Measurements from ENCODE around the gene CDC14A.
"Not testable (repeated sequence)": the region's sequence is repeated elsewhere in the genome, so short reads cannot be mapped to it uniquely, and the experiment has no call there.

Gene CDC14A

DNA sequence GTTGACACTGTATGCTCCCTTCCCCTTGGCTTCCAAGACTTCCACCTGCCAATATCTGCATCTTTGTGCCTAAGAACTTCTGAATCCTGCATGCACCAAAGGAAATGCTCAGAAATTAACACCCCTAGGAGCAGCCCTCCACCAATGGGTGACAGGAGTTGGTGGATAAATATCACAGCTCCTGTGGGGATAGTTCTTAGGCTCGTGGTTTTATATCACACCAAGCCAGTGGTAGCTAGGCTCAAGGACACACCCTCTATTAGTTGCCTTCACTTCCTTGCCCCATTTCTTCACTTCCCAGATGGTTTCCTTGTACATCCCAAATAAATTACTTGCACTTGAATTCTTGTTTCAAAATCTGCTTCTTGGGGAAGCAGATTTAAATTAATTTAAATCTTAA is 16.9 kb upstream of the CDC14A start:
- no peak for DNase-seq

DNA sequence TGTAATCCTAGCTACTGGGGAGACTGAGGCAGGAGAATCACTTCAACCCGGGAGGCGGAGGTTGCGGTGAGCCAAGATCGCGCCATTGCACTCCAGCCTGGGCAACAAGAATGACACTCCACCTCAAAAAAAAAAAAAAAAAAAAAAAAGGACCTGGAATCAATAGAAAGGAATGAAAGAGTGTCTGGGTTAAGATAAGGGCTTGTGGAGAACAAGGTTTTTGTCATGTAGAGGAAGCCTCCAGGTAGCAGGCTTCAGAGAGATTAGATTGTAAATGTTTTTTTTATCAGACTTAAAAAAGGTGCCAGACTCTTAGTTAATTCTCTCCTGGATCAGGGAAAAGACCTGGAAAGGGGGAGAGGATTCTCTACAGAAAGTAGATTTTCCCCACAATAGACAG is 14.4 kb upstream of the CDC14A start:
- not testable (repeated sequence) for DNase-seq

DNA sequence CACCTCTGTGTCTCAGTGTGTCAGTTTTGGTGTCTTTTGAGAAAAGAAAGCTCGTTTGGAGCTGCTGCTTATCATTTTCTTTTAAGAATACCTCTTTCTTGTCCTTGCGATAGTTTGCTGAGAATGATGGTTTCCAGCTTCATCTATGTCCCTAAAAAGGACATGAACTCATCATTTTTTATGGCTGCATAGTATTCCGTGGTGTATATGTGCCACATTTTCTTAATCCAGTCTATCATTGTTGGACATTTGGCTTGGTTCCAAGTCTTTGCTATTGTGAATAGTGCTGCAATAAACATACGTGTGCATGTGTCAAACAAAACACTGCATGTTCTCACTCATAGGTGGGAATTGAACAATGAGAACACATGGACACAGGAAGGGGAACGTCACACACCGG is 12.6 kb upstream of the CDC14A start:
- DNase-seq = not testable (repeated sequence)

DNA sequence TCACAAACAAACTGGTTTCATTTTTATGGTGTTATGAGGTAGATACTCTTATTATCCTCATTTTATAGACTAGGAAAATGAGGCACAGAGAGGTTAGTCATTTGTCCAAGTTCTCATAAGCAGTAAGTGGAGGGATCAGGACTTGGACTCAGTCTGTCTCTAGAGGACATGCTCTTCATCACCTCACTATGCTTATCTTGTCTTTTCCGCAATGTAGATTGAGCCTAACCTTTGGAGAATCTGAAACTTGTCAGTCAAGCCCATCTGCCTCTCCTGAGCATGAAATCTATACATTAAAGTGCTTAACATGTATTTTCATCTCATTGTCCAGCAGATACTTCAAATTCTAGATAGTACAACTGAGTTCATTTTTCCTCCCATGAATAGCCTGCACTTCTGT is 11.8 kb upstream of the CDC14A start:
- no peak for DNase-seq

DNA sequence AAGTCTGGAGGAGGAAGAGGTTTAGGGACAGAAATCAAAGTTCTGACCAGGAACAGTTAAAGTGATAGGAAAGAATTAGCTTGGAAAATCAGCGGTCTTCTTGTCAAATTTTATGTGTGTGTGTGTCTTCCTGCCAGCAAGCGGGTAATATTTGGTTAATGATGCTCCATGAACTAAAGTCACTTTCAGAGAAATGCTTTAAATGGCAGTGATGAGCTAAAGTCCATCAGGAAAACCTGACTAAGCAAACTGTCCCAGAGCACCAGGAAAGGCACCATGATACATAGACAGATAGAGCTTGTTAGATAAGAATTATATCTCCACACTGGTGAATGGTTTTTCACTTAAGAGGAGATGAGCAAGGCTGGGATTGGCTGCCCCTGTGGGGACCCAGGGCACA is 10.0 kb upstream of the CDC14A start:
- DNase-seq = no peak

DNA sequence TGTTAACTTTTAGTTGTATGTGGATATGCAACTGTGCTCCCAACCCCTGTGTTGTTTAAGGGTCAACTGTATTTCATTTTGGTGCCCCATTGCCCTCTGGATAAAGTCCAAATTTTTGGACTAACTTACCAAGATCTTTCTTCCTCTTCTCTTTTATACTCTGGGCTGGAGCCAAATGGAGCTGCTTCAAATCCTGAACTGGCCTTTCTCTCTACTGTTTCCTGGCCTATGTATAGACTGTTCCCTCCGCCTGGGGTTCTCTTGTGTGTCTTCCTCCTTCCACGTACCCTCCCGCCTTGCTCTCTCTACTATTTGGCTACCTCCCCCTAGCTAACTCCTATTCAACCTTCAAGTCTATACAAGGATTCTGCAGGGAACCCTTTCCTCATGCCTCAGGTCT is 8.4 kb upstream of the CDC14A start:
- no peak for DNase-seq

DNA sequence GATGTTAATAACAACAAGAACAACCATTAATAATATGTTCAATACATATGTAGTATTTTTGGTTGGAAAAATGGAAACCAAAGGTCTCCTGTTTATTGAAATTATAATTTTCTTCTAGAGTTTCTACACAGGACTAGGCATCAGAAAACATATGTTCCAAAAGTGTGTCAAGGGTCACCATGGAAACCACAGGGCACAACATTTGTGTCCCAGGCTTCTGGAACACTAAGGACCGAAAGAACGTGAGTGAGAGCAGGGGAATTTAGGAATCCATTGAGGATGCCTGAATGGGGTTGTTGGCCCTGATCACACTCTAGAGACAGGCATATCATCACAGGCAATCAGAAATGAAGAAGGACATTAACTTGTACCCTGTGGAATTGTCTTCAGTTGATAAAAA is 7.5 kb upstream of the CDC14A start:
- DNase-seq = no peak

DNA sequence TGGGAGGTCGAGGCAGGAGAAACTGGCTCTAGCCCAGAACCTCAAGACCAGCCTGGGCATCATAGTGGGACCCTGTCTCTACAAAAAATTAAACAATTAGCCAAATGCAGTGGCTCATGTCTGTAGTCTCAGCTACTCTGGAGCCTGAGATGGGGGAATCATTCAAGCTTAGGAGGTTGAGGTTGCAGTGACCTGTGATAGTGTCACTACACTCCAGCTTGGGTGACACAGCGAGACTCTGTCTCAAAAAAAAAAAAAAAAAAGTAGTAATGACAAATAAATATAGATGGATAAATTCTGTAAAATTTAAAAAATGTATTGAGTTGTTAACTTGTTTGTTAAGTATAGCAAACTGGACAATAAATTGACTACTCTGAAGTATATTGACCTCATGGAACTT is 5.9 kb upstream of the CDC14A start:
- DNase-seq = no peak

DNA sequence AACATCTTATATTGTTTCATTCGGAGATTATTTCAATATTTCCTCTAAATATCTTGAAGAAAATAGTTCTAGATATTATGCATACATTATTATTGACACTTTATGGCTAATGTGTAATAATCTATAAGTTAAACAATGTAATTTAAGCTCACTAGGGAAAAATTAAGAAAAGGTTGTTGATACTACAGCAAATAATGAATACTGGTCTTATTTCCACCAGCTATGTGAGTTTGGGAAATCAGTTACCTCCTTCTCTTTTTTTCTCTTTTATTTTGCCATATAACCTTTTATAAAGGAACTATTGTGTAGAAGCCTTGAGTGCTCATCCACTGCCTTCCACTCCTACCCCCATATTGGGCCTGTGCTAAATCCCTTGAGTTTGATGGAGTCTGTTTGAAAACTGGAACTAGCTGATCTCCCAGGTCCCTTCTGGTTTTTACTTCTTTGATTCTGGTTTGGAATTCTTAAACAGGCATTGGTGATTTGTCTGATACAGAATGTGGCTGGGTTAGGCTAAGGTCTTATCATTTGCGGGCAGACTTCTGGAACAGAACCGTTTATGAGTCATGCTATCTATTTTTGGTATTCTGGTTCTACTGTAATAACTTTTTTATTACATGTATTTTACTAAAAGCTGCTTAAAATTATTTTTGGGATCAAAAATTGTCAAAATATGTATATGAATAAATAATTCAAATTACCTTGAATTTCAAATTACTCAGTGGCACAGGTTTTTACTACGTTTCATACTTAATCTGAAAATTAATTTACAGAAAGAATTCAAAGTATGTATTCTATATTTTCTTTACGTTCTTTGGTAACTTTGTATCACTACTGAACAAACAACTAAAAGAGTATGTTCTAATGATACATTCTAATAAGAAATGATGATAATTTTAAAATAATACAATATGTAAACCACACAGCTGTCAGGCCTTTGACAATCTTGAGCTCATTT is 5.0 kb upstream of the CDC14A start:
- no peak for DNase-seq

DNA sequence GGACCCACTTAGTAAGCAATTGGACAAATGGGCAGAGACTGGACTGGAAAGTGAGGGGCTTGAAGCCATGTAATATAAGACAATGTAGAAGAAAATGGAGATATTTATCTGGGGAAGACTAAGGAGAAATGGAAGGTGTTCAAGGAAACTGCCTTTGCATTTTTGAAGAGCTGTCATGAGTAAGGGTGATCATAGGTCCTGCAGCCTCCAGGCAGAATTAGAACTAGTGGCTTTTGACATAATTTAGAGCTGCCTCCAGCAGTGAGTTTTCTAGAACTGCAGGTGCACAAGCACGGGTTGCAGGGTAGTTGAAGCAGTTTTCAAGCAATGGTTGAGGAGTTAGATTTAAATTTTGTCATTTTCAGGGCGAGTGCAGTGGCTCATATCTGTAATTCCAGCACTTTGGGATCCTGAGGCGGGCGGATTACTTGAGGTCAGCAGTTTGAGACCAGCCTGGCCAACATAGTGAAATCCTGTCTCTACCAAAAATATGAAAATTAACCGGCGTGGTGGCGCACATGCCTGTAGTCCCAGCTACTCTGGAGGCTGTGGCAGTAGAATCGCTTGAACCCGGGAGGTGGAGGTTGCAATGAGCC is 3.7 kb upstream of the CDC14A start:
- no peak for DNase-seq

DNA sequence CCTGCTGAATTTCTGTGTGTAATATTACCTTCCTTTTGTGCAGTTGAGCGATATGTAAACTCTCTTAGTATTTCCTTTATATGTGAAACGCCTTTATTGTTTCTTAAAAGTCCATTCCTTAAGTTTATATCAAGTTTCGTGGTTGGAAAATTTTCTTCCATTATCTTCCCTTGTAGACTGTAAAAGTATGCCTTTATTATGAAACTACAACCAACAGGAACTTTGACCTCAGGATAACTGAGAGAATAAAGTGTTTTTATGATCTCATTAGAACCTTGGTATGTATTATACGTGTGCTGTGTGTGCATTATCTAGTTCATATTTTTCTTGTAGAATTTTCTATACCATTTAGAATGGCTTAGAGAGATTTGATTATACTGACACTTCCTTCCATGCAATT is 3.1 kb upstream of the CDC14A start:
- no peak for DNase-seq

DNA sequence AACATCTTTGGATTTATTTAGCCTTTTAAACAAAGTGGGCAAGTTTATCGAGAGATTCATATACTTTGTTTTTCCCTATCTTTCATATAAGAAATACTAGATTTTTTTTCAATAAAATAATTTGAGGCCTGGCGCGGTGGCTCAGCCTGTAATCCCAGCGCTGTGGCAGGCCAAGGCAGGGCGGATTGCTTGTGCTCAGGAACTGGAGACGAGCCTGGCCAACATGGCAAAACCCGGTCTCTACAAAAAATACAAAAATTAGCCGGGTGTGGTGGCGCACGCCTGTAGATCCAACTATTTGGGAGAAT is 1.6 kb upstream of the CDC14A start:
- DNase-seq = no peak

DNA sequence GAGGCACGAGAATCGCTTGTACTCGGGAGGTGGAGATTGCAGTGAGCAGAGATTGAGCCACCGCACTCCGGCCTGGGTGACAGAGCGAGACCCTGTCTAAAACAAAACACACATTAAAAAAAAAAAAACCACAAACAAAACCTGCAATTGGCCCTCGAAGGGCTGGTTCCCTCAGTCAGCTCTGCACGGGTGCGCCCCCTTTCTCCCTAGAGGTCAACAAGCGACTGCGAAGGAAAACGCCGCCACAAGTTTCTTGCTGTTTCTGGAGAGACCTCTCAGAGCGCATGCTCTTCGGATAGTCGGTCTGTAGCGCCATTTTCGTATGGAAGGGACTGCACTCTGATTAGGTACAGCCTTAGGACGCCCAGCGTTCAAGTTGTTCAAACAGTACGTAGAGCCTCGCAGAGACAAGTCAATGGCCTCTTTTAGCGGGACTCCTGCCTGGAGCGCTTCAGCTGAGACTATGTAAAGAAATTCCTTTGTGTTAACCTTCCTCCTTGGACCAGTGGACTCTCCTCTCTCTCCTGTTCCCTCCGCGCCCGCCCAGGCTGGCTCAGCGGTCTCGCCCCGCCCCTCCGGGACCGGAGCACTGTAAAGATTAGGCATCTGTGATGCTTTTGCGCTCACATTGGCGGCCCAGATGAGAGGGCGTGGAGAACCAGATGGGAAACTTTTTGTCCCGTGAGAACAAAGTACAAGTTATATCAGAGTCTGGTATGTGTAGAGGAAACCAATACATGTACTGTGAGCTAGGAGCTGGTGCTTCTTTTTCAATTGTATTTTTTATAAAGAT is 1.0 kb upstream of the CDC14A start:
- DNase-seq = peak; percentile 97

DNA sequence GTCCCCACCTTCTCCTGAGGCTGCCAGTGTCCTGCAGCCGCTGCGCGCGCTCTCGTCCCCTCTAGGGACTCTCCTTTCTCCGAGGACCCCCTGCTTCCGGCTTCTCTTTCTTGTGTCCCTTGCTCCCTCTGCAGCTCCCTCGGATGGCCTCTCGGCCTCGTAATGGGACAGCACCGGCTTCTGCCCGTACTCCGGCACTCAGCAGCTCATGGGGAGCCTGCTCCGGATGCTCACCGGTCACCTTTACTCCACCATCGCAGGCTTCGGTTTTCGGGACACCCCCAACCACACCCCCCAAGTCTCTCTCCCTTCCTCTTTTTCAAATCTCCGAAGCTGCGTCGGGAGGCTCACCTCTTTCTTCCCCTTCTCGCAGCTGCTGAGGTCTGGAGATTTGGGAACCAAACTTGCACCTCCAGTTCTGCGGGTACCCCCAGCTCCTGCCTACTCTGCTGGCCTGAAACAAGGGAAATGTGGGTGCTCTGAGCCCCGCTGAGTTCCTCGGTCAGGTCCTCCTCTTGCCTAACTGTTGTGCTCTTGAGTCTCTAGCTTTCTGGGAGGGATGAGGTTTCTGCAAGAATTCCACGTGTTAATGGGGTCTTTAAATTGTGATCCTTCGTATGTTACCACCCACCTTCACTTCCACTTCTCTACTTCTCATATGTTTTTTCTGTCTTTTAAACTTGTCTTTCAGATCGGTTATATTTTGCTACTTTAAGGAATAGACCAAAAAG is 930 bp downstream of the CDC14A start:
- DNase-seq = peak; percentile 84

DNA sequence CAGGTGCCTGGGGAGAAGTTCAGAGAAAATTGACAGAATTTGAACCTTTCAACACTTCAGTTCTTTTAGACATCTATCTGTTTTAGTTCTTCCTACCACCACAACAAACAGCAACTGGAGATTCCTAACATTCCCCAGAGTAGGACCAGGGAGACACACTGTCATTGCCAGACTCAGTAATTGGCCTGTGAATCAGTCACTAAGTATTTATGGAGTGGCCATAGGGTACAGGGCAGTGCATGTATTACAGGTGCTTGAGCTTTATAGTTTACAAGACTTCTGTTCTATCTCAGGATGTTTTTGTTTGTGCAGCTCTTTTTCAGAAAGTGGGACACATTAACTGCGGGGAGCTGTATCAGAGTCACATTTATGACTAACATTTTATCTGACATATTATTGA is 1.7 kb downstream of the CDC14A start:
- DNase-seq = peak; percentile 51

DNA sequence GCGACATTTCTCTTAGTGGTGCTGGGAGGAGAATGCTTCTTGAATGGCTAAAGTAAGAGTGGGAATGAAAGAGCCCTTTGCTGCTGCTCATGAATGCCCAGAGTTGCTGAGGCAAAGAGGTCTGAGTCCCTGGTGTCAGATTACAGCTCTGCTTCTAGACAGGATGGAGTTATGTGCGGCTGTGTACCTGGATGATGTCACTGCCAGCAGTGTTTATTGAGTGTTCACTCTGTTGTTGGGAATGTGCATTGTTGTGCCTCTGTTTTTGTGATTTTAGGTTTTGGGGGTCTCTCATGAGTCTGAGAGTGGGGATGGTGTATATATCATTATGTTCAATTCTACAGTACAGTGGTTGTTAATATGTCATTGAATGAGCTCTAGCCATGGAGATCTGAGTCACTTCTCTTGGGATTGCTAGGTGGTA is 2.7 kb downstream of the CDC14A start:
- DNase-seq = peak; percentile 63

DNA sequence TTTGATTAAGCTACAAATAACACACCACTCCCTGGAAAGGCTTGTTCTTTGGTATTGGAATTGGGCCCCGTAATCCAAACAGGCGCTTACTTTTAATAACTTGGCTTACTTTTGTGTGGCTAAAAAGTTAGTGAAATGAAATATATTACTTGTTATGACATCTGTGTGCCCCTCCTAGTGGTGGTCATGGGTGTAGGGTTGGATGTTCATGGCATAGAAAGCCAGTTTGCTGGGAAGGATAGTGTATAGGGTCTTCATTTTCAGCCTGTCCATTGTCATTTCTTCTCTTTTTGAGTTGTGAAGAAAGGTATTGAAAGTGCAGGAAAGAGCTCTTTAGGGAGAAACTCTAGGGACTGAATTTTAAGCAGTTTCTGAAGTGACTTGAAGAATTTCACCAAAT is 5.9 kb downstream of the CDC14A start:
- DNase-seq = peak; percentile 29

DNA sequence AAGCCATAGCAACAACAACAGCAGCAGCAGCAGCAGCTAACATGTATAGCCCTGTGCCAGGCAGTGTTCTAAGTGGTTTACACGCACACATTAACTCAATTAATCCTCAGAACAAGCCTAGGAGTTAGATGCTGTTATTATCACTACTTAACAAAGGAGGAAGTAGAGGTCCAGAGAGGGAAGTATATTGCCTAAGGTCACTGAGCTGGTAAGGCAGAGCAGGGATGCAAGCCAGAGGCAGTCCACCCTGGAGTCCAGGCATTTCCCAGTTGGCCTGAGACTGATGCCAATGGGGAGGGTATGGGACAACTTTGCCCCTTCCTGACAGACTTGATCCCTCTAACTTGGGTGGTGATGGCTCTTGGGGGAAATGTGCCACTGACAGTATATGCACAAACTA is 6.8 kb downstream of the CDC14A start:
- DNase-seq = no peak

DNA sequence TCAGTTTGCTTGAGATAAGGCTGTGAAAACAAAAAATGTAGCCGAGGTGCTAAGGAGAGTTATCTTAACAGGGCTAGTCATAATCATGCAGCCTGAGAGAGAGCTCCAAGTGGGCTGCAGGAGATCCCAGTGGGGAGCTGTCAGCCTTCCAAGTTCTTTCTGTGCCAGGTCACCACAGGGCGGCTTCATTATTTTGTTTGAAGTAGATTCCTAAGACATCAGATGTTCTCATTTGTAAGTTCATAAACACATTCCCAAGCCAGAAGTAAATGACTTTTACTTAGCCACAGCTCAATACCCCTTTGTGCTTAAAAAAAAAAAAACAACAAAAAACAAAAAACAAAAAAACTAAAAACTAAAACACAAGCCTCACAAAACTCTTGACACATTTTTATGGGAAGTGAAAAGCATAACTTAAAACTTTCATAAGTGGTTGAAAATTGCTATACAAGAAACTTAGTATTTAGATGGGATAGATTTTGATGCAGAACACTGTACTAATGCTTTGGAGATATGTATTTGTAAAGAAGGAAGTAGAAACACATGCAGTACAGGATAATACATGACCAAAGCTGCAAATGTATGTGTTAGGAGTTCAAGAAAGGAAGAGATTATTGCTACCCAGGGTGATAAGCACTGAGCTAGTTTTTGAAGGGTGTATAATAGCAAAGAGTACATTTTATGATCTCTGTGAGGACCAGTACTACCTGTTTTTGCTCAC is 8.6 kb downstream of the CDC14A start:
- DNase-seq = peak; percentile 70

DNA sequence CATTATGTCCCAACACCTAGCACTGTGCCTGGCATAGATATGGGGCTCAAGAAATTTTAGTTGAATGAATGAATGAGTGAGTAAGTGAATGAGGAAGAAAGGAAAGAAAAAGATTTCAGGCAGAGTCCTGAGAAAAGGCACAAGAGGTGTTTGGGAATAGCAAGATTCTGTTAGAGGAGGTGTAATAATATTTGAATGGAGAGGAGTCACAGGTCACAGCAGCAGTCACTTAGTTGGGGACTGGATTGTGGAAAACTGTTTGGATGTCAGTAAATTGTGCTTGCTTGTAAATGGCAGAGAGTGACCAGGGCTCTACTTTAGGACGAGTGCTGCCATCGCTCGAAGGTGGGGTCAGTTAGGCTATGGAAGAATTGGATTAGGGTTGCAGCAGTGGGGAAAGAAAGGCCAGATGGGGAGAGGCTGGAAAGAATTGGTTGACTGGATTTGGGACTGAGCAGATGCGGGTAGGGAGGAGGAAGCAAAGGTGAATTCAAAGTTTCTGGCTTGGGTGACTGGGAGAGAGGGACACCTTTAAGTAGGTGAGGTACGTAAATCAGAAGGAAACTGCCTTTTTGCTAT is 9.3 kb downstream of the CDC14A start:
- no peak for DNase-seq

DNA sequence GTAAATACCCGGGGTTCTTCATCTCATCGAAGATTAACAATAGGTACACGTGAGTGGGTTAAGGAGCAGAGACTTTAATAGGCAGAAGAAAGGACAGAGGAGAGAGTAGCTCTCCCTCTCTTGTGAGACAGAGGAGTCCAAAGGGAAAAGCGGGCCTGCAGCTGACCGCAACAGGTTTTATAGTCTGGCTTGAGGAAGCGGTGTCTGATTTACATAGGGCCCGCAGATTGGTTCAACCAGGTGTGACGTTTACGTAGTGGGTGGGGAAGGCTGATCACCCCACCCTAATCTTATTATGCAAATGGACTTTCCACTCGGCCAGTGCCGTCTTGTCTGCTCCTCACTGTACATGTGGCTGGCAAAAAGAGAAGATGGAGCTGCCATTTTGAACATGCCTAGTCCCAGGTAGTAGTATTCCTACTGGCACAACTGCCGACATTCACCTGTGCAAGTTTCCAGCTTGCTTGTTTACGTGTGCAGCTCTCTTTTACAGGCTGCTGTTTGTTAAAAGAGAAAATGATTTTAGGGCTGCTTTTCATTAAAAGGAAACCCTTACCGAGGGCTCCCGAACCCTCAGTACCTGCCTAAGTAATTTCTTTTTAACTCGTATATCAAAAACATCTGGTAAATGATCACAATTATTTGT is 10.6 kb downstream of the CDC14A start:
- peak; percentile 59 for DNase-seq

DNA sequence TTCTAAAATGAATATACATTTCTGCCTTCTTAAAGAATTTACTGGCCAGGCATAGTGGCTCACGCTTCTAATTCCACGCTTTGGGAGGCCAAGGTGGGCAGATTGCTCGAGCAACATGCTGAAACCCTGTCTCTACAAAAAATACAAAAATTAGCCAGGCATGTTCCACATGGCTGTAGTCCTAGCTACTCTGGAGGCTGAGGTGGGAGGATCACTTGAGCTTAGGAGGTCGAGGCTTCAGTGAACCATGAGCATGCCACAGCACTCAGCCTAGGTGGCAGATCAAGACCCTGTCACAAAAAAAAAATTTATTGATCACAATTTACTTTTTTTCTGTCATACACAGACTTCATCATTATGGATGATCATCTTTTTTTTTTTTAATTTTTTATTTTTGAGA is 11.5 kb downstream of the CDC14A start:
- DNase-seq = no peak

All from eye (tissue), 1 donor.